Measurements from ENCODE around the gene CACNB4.
"Not testable (repeated sequence)": the region's sequence is repeated elsewhere in the genome, so short reads cannot be mapped to it uniquely, and the experiment has no call there.

CACNB4 gene

DNA sequence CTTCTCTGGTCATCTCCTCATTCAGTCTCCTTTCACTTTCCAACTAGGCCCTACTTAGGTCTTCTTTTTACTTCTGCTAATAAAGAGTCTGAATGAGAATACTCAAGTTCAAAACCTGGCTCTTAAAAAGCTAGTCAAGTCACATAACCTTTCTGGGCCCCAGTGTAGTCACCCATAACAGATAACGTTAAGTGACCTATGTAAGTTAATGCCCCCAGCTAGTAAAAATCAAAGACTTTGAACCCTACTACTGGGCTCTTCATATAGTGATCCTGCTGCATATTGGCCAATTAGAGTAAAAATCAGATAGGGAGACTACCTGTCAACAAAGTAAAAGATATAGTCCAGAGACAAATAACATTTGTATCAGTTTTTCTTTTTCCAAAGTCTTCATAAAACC is 288.4 kb downstream of the CACNB4 start:
- no peak for DNase-seq

GRCh38 chr2:151809073-151809383 is 289.8 kb downstream of the CACNB4 start:
- no peak for DNase-seq

GRCh38 chr2:151808258-151809072 is 290.4 kb downstream of the CACNB4 start:
- no peak for DNase-seq

GRCh38 chr2:151805961-151806360 is 292.9 kb downstream of the CACNB4 start:
- DNase-seq, result no peak

DNA sequence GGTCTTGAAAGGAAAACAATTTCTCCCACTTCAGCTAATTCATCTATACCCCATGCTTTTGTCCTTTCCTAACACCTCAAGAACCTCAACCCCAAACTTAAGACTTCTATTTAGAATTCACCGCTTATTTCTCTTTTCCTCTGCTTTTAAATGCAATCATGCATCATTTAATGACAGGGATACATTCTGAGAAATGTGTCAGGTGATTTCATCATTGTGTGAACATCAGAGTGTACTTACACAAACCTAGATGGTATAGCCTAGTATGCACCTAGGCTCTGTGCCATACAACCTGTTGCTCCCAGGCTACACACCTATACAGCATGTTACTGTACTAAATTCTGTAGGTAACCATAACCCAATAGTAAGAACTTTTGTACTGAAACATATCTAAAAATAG is 293.5 kb downstream of the CACNB4 start:
- DNase-seq, result no peak

DNA sequence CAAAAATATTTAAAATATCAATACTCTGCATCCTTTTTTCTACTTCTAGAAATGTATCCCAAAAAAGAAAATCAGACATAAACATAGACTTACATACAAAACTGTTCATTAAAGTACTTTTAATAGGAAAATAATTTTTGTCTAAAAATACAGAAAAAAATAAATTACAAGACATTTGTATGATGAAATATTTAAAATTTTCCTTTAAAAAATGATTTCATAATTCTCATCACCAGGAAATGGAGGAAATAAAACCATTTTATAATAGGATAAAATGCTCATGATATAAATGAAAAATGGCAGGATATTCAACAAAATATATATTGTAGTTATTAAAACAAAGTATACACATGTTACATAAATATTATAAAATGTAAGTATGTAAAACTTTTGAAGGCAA is 295.0 kb downstream of the CACNB4 start:
- DNase-seq, result no peak

DNA sequence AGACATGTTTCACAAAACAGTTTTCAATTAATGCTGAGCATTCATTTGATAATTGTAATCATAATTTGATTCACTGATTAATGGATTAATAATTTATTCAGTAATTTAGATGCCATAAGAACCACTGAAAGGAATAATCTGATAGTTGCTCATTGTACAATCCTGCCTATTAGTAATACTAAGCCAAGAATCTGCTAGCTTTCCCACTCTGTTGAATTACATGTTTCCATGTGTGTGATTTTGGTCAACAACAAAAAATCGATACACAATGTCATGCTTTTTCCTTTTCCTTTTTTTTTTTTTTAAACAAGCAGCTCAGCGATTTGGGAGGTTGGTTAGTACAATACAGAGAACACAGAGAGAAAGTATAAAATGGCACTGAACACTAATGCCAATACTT is 296.5 kb downstream of the CACNB4 start:
- DNase-seq, result no peak

DNA sequence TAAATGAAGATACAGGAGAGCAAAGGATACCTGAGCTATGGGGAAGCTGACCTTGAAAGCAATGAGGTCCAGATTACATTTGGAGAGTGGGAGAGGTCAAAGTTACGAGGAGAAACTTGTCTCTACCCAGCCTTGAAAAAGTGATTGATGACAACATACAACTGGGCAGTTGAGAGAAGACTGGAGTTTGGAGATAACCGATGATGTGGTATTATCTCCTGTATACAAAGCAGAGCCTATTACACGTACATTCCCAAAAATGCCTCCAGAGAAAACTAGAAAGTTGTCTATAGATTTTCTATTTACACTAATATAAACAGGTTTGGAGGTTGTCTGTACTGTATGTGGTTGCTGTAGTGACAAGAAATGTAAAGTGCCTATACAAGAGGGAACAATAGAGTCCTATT is 299.0 kb downstream of the CACNB4 start:
- DNase-seq, result no peak

DNA sequence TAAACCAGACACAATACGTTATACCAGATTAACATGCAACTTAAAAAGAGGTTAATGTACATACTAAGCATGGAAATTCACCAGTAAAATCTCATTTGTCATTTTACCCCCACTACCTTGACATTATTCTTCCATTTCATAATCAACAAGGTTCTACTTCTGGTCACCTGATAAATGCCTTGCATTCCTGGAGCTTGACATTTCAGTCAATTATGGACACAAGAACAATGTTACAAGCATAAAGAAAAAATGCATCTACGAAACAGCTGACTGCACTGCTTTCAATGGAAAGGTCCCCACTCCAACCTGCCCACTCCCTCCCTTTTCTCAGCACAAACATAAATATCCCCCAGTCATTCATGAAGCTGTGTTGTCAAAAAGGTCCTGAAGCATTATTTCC is 302.1 kb downstream of the CACNB4 start:
- no peak for DNase-seq

DNA sequence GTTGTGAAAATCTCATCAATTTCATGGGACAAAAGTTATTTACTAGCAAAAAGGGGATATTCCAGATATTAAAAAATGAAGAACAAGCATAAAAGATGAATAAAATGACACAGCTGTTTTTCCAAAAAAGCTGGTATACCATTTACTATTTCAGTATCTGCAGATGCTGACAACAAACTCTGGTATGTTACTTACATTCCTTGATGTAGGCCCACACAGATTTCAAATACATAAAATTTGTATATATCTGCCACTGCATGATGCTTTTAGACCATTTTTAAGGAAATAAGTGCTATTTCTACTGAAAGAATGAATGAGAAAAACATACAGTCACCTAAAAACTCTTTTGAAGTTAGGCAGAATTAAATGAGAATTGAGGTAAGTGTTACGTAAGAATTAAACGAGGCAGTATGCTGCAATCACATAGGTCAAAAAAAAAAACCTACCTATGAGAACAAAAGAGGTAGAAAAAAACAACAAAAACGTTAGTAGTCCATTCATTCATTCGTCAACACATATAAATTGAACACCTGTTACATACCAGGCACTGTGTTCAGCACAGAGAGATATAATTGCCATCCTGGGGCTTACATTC is 303.1 kb downstream of the CACNB4 start:
- no peak for DNase-seq

DNA sequence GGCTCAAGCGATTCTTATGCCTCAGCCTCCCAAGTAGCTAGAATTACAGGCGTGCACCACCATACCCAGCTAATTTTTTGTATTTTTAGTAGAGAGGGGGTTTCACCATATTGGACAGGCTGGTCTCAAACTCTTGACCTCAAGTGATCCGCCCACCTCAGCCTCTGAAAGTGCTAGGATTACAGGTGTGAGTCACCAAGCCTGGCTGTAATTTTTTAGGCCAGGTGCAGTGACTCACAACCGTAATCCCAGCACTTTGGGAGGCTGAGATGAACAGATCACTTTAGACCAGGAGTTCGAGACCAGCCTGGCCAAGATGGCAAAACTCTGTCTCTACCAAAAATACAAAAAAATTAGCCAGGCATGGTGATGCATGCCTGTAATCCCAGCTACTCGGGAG is 304.4 kb downstream of the CACNB4 start:
- not testable (repeated sequence) for DNase-seq

GRCh38 chr2:151793123-151793522 is 305.7 kb downstream of the CACNB4 start:
- no peak for DNase-seq

- no peak for DNase-seq
These were observed 306.3 kb downstream of the CACNB4 start for GRCh38 chr2:151792589-151792988.

DNA sequence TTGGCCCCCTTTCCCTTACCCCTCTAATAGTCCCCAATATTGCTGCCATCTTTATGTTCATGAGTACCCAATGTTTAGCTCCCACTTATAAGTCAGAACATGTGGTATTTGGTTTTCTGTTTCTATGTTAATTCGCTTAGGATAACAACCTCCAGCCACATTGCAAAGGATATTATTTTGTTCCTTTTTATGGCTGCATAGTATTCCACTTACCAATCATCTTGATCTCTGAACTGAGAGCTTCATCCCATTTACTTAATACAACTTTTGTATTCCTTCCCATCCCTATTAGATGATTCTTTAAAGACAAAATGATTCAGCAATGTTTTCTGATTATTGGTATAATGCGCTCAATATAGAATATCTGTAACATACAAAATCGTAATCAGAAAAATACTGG is 307.3 kb downstream of the CACNB4 start:
- DNase-seq, result no peak

- no peak for DNase-seq
These were observed 308.2 kb downstream of the CACNB4 start for GRCh38 chr2:151790689-151791088.

- no peak for DNase-seq
These were observed 309.6 kb downstream of the CACNB4 start for GRCh38 chr2:151789055-151789834.

DNA sequence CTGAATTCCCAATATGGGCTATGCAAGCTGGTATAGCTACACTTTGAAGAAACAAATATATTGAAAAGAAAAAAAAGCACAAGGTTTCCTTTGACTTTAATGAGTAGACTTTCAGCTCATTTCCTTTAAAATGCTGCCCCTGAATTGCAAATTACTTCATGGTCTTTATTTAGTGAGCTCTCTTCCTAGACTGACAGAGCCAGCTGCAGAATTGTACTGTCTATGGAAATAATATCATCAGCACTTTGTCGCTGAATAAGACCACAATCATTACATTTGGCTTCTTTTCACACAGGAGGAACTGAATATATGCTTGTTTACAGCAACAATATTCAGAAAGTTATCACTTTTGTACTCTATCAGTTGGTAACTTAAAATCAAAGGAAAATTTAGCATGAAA is 312.4 kb downstream of the CACNB4 start:
- no peak for DNase-seq

GRCh38 chr2:151786077-151786476 is 312.8 kb downstream of the CACNB4 start:
- no peak for DNase-seq

- no peak for DNase-seq
These were observed 315.7 kb downstream of the CACNB4 start for GRCh38 chr2:151783133-151783520.

All from left hindlimb (tissue), 1 donor.